GM23338 (cell line): Measurements from ENCODE around the gene NEDD4. TPM values are rescaled to one million over a fixed set of nuclear protein-coding genes. Genes with fewer than 3 reads are reported as not detected.

Experiments
- ATAC-seq: fragments of 200-7000 bp; cut with Tn5 transposase; 3 replicates; pipeline ENCODE4 v1.9.1; 2020
- DNase-seq: peaks from one replicate; pipeline ENCODE4 v3.0.0-alpha.2; 2015; ENCODE audit warnings: low spot score
- H2AFZ ChIP-seq: fragments of 200-600 bp; sonication (generic); 2 replicates; pipeline ENCODE4 v1.8.0; 2016; ENCODE audit warnings: antibody characterized with exemption, mild to moderate bottlenecking, moderate library complexity
- H3F3A ChIP-seq: fragments of 200-600 bp; sonication (generic); replicated peaks from 2 replicates; pipeline ENCODE4 v1.8.0; 2017; ENCODE audit warnings: antibody characterized with exemption, mixed run types, low read depth
- H3K27ac ChIP-seq: fragments of 200-600 bp; sonication (generic); 2 replicates; pipeline ENCODE4 v1.6.1; 2016; ENCODE audit warnings: low read depth
- H3K27me3 ChIP-seq: fragments of 200-600 bp; sonication (generic); 2 replicates; pipeline ENCODE4 v1.8.0; 2016; ENCODE audit warnings: mild to moderate bottlenecking, mixed run types, moderate library complexity; ENCODE audit not compliant: insufficient read depth
- H3K36me3 ChIP-seq: fragments of 200-600 bp; sonication (generic); 2 replicates; pipeline ENCODE4 v1.8.0; 2016; ENCODE audit warnings: mild to moderate bottlenecking; ENCODE audit not compliant: insufficient read depth
- H3K4me1 ChIP-seq: fragments of 200-600 bp; sonication (generic); 2 replicates; pipeline ENCODE4 v1.8.0; 2016; ENCODE audit warnings: mild to moderate bottlenecking, moderate library complexity; ENCODE audit not compliant: insufficient read depth
- H3K4me2 ChIP-seq: fragments of 200-600 bp; sonication (generic); 2 replicates; pipeline ENCODE4 v1.7.1; 2017; ENCODE audit warnings: mixed run types
- H3K4me3 ChIP-seq: fragments of 200-600 bp; sonication (generic); 2 replicates; pipeline ENCODE4 v1.6.1; 2016; ENCODE audit warnings: mixed run types
- H3K79me2 ChIP-seq: fragments of 200-600 bp; sonication (generic); replicated peaks from 2 replicates; pipeline ENCODE4 v1.8.0; 2017; ENCODE audit warnings: mild to moderate bottlenecking; ENCODE audit not compliant: insufficient read depth
- H3K9me2 ChIP-seq: fragments of 200-600 bp; sonication (generic); 2 replicates; pipeline ENCODE4 v1.8.0; 2017; ENCODE audit not compliant: insufficient read depth
- H4K20me1 ChIP-seq: fragments of 200-600 bp; sonication (generic); replicated peaks from 2 replicates; pipeline ENCODE4 v1.8.0; 2017; ENCODE audit warnings: mild to moderate bottlenecking; ENCODE audit not compliant: insufficient read depth
- H3K27ac Mint-ChIP-seq: 2 replicates; pipeline ENCODE4 v1.8.0; 2020; ENCODE audit warnings: inconsistent platforms, mild to moderate bottlenecking, moderate library complexity, mixed read lengths
- H3K27me3 Mint-ChIP-seq: 3 replicates; pipeline ENCODE4 v1.8.0; 2022; ENCODE audit warnings: low read depth, mild to moderate bottlenecking, moderate library complexity, mixed read lengths, inconsistent platforms; ENCODE audit not compliant: insufficient read depth, poor library complexity
- H3K36me3 Mint-ChIP-seq: 3 replicates; pipeline ENCODE4 v1.8.0; 2021; ENCODE audit warnings: low read depth, mild to moderate bottlenecking, inconsistent platforms, moderate library complexity, mixed read lengths
- H3K4me1 Mint-ChIP-seq: 3 replicates; pipeline ENCODE4 v1.8.0; 2020; ENCODE audit warnings: mild to moderate bottlenecking, inconsistent platforms, mixed read lengths
- H3K4me3 Mint-ChIP-seq: 3 replicates; pipeline ENCODE4 v1.8.0; 2021; ENCODE audit warnings: moderate library complexity, mild to moderate bottlenecking, inconsistent platforms, mixed read lengths
- H3K9me3 Mint-ChIP-seq: 3 replicates; pipeline ENCODE4 v1.8.0; 2020; ENCODE audit warnings: moderate library complexity, mild to moderate bottlenecking, inconsistent platforms, mixed read lengths
- CREB1 ChIP-seq: fragments of 250-450 bp; sonication (Bioruptor Pico); IDR thresholded peaks from 2 replicates; pipeline ENCODE4 v1.5.0; 2020; ENCODE audit warnings: low read depth, mild to moderate bottlenecking, moderate library complexity
- EZH2 ChIP-seq: fragments of 200-600 bp; sonication (generic); IDR thresholded peaks from one replicate; pipeline ENCODE4 v1.8.0; 2017; ENCODE audit warnings: antibody characterized with exemption, mild to moderate bottlenecking, low read depth; ENCODE audit not compliant: unreplicated experiment
- EZH2phosphoT487 ChIP-seq: fragments of 200-600 bp; sonication (generic); IDR thresholded peaks from one replicate; pipeline ENCODE4 v1.8.1; 2018; ENCODE audit warnings: antibody characterized with exemption; ENCODE audit not compliant: unreplicated experiment
- JUNB ChIP-seq: IDR thresholded peaks from one replicate; pipeline ENCODE4 v1.6.1; 2016; ENCODE audit warnings: antibody characterized with exemption; ENCODE audit not compliant: unreplicated experiment
- POLR2AphosphoS5 ChIP-seq: IDR thresholded peaks from 2 replicates; pipeline ENCODE4 v1.6.1; 2016; ENCODE audit warnings: antibody characterized with exemption, low read depth
- REST ChIP-seq: IDR thresholded peaks from one replicate; pipeline ENCODE4 v1.6.1; 2018; ENCODE audit warnings: antibody characterized with exemption; ENCODE audit not compliant: unreplicated experiment
- ZNF114 ChIP-seq: fragments of 250-450 bp; sonication (Bioruptor Pico); IDR thresholded peaks from 2 replicates; pipeline ENCODE4 v1.5.0; 2020; ENCODE audit warnings: mild to moderate bottlenecking, moderate library complexity
- ZNF462 ChIP-seq: fragments of 250-450 bp; sonication (Bioruptor Pico); IDR thresholded peaks from 2 replicates; pipeline ENCODE4 v1.5.0; 2020; ENCODE audit warnings: mild to moderate bottlenecking, moderate library complexity
- polyA plus RNA-seq: library from polyadenylated mRNA; unstranded; fragments of >200 nt; fragmentation: Nextera tagmentation; extraction: Ambion mirVana; gene quantifications from 2 replicates; pipeline ENCODE4 v1.2.1, GENCODE V29; 2016
- total RNA-seq: library from RNA; depleted of rRNA; stranded (reverse); fragments of >200 nt; shearing (Covaris generic); gene quantifications from 2 replicates; pipeline ENCODE4 v1.2.3, GENCODE V29; 2014
- TF ChIP-seq, protein P1 (sequence below): IDR thresholded peaks from 2 replicates; pipeline ENCODE4 v1.6.1; 2016; ENCODE audit warnings: antibody characterized with exemption

Gene NEDD4
- total and polyA plus RNA-seq, 2 experiments from 2014 or later, result 2.1 to 7.2 TPM

- TF ChIP-seq ZNF462 (CRISPR knock-in tag), result no peak
- no peak for TF ChIP-seq ZNF114
- TF ChIP-seq POLR2AphosphoS5, result no peak
- TF ChIP-seq CREB1 (CRISPR knock-in tag), result no peak
- TF ChIP-seq, protein P1, sequence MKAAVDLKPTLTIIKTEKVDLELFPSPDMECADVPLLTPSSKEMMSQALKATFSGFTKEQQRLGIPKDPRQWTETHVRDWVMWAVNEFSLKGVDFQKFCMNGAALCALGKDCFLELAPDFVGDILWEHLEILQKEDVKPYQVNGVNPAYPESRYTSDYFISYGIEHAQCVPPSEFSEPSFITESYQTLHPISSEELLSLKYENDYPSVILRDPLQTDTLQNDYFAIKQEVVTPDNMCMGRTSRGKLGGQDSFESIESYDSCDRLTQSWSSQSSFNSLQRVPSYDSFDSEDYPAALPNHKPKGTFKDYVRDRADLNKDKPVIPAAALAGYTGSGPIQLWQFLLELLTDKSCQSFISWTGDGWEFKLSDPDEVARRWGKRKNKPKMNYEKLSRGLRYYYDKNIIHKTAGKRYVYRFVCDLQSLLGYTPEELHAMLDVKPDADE, result no peak
Observed at GRCh38 chr15:55796321-55796965, 197.0 kb downstream of the NEDD4 start (continued).

DNA sequence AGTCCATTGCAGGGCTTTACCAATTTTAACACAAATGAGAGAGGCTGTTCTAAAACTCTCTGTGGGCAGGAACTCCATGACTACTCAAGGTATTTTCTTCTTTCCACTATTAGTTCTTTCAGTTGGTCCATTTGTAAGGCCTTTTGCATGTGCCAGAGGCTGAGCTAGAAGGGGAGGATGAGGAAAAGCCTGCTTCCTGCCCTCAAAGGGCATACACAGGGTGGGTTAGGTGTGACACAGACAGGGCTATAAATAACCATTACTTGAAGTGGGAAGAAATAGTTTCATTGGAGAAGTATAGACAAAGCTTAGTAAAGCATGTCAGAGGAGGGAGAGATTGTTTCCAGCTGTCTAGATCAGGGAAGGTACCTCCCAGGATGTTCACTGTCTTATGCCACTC lies 198.4 kb downstream of the NEDD4 start:
- H3K4me1 Mint-ChIP-seq, result peaks cover 13% of the 10 kb centered on the region
- no peak overlapping the region for H3K27ac ChIP-seq
- H4K20me1 ChIP-seq, result no peaks in the 10 kb centered on the region
- H3K9me2 ChIP-seq, result no peaks in the 10 kb centered on the region
- no peak overlapping the region for H3K4me3 ChIP-seq
- H3K4me1 ChIP-seq, result peaks cover 10% of the 10 kb centered on the region; the same call in 1 of the 2 replicates
- H3K27ac Mint-ChIP-seq, result no peak overlapping the region
- no peaks in the 10 kb centered on the region for H3K36me3 ChIP-seq
- peaks cover 5% of the 10 kb centered on the region for H3K27me3 Mint-ChIP-seq
- H3K9me3 Mint-ChIP-seq, result peaks cover 18% of the 10 kb centered on the region; the same call in 2 of the 3 replicates
- no peaks in the 10 kb centered on the region for H3K27me3 ChIP-seq
- ATAC-seq (no peak), DNase-seq (no peak)
- no peak overlapping the region for H3K4me3 Mint-ChIP-seq
- no peak overlapping the region for H3K4me2 ChIP-seq
- no peaks in the 10 kb centered on the region for H3K79me2 ChIP-seq
- peaks cover 5% of the 10 kb centered on the region; the same call in 1 of the 3 replicates for H3K36me3 Mint-ChIP-seq
- H2AFZ ChIP-seq, result no peak overlapping the region
- H3F3A ChIP-seq, result no peaks in the 10 kb centered on the region
- no peak for TF ChIP-seq POLR2AphosphoS5
- TF ChIP-seq EZH2, result no peak
- TF ChIP-seq ZNF114, result no peak
- TF ChIP-seq, protein P1, result no peak
- TF ChIP-seq REST, result no peak
- no peak for TF ChIP-seq JUNB
- no peak for TF ChIP-seq CREB1 (CRISPR knock-in tag)
- TF ChIP-seq EZH2phosphoT487, result no peak
